Activated CD8-positive, alpha-beta memory T cell treated with anti-CD3 and anti-CD28 coated beads for 36 hours (primary cell): Measurements from ENCODE around the gene TTC4. TPM values are rescaled to one million over a fixed set of nuclear protein-coding genes. Genes with fewer than 3 reads are reported as not detected.

Experiments
- CTCF ChIA-PET: fragments of 350-600 bp; sonication (Branson Sonifier 250); formaldehyde crosslinking; loops from one replicate; lab custom pipeline; 2021; ENCODE audit warnings: antibody characterized with exemption; lab: Charles Lee
- POLR2A ChIA-PET: fragments of 350-600 bp; sonication (Branson Sonifier 250); formaldehyde crosslinking; loops from one replicate; lab custom pipeline; 2021; ENCODE audit warnings: antibody characterized with exemption; lab: Charles Lee
- total RNA-seq, 2 experiments: library from RNA; stranded (reverse); gene quantifications; one replicate each; pipeline ENCODE4 v1.2.3, GENCODE V29; 2021

The TTC4 gene
- total RNA-seq, 2 experiments from 2014 or later = 43.0 to 45.3 TPM

- ChIA-PET POLR2A (no interaction called here), CTCF (no interaction called here)
Observed at GRCh38 chr1:54742282-54742681, 26.6 kb downstream of the TTC4 start.

DNA sequence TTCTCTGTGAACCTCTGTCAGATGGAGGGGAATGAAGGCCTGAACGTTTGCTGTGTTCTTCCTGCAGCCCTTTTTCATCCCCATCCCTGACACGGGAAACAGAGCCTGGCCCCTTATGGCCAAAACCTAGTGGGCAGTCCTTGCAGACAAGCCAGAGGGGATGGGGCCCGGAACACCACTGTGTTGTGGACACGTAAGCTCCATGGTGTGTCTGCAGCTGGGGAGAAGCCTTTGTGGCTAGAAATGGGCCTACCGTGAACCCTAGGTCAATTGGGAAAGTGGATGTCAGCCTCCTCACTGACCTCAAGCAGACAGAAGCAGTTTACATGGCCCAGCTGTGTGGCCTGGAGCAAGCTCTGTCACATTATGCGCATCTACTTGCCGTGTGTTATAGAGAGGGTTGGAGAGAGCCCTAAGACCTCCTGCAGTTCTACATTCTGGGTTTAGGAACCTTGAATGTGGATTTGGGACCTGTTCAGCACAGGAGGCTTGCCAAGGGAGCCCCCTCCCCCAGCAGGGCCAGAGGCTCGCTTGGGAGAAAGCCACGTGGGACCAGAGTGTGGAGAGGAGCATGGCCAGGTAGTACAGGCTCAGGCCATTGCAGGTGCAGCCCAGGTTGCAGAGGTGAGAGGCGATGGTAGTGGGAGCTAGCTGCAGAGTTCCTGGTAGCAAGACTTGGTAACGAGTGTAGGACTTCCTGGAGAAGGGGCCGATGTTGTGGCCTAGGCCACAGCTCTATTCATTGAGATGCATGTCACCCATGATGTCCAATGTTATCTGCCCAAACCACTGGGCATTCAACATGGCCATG is 28.0 kb downstream of the TTC4 start:
- ChIA-PET CTCF (no interaction called here), POLR2A (no interaction called here)

- ChIA-PET POLR2A (no interaction called here), CTCF (interaction anchor here (1.0 kb wide), 1 partner anchor 65 kb away, joined by 3 read pairs; no protein-coding TSS in a partner anchor)
Observed at GRCh38 chr1:54744696-54745095, 29.0 kb downstream of the TTC4 start.

GRCh38 chr1:54745274-54745673 is 29.6 kb downstream of the TTC4 start:
- ChIA-PET POLR2A (no interaction called here), CTCF (interaction anchor here (1.0 kb wide), 1 partner anchor 65 kb away, joined by 3 read pairs; no protein-coding TSS in a partner anchor)

GRCh38 chr1:54745864-54746263 is 30.2 kb downstream of the TTC4 start:
- CTCF ChIA-PET = interaction anchor here (1.0 kb wide), 1 partner anchor 64 kb away, joined by 3 read pairs; no protein-coding TSS in a partner anchor
- POLR2A ChIA-PET = no interaction called here

GRCh38 chr1:54748094-54748835 is 32.6 kb downstream of the TTC4 start:
- POLR2A ChIA-PET = no interaction called here
- CTCF ChIA-PET = no interaction called here

- CTCF ChIA-PET = no interaction called here
- POLR2A ChIA-PET = no interaction called here
Observed at GRCh38 chr1:54750596-54750995, 34.9 kb downstream of the TTC4 start.

DNA sequence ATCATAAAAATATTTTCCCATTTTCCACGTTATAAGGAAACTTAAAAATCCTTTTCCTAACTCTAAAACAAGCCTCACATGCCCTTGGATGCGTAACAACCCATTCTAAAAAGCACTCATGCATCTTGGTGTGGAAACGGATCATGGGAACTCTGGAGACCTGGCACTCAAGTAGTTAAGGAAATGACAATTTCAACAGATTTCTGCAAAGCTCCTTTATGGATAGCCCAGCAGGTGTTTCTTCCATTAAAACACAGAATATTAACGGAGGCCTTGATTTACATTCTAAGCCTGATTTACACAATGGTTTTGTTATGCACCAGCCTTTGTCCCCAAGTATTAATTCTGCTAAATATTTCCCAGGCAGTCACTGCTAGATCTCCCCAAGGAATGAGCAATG is 35.8 kb downstream of the TTC4 start:
- ChIA-PET CTCF (no interaction called here), POLR2A (no interaction called here)

- POLR2A ChIA-PET = no interaction called here
- CTCF ChIA-PET = no interaction called here
Observed at GRCh38 chr1:54754045-54754444, 38.4 kb downstream of the TTC4 start.

- ChIA-PET CTCF (no interaction called here), POLR2A (no interaction called here)
Observed at GRCh38 chr1:54754486-54755285, 39.0 kb downstream of the TTC4 start.

DNA sequence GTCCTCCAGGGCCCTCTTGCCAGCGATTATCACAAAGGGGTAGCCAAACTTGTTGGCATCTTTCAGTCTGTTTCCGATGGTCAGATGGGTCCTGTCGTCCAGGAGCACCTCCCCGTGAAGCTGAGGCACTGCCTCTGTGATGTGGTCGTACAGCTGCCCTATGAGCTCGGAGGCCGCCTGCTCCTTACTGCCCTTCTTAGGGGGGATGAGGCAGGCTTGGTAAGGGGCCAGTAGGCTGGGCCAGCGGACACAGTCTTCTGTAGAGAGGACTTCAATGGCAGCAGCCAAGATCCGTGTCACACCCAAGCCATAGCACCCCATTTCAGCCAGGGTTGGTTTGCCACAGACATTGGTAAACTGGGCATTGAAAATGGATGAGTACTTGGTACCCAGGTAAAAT is 42.2 kb downstream of the TTC4 start:
- ChIA-PET CTCF (no interaction called here), POLR2A (no interaction called here)

- ChIA-PET POLR2A (no interaction called here), CTCF (no interaction called here)
Observed at GRCh38 chr1:54758678-54759348, 43.2 kb downstream of the TTC4 start.

DNA sequence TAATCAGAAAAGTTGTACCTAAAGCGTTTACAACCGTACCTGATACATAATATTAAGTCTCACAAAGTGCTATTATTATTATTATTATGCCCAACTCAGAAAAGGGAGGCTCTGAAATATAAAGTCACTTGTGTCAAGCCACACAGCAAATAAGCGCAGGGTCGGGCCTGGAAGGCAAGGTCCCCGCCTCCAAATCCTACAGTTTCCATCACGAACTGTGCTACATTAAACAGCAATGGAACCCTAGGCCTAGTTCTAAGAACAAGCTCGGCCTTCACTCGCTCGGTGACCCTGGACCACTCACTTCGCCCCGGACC is 48.1 kb downstream of the TTC4 start:
- ChIA-PET POLR2A (no interaction called here), CTCF (interaction anchor here (0.7 to 1.4 kb wide), 2 partner anchors 28 to 181 kb away, joined by 3 to 4 read pairs; no protein-coding TSS in a partner anchor)

GRCh38 chr1:54764133-54764921 is 48.7 kb downstream of the TTC4 start, which contains the start of gene PARS2:
Gene PARS2 (minus strand): TSS chr1:54764523. CDS start chr1:54759161, 5,362 bp downstream.
- CTCF ChIA-PET = interaction anchor here (0.7 to 1.4 kb wide), 3 partner anchors 27 to 181 kb away, joined by 3 to 4 read pairs (median 3); no protein-coding TSS in a partner anchor
- POLR2A ChIA-PET = no interaction called here

DNA sequence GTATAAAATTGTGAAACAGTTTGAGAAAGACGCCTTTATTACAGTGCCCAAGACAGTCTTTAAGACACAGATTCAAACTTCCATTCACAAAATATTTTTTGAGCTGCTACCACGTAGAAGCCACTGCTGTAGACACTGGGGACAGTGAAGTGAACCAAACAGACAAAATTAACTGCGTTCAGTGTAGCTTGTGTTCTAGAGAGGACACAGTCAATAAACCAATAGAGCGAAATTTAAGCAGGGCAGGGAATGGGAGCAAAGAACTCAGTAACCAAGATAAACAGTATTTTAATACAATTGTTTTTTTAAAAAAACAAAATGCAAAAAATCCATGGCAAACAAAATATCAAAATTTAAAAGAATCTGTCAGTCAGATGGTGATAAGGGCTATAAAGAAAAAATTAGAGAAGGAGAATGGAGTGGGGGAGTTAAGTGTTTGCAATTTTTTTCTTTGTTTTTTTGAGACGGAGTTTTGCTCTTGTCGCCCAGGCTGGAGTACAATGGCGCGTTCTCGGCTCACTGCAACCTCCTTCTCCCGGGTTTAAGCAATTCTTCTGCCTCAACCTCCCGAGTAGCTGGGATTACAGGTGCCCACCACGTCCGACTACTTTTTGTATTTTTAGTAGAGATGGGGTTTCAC is 49.4 kb downstream of the TTC4 start:
- ChIA-PET CTCF (interaction anchor here (1.1 kb wide), 1 partner anchor 45 kb away, joined by 3 read pairs; no protein-coding TSS in a partner anchor), POLR2A (no interaction called here)

GRCh38 chr1:54766726-54767125 is 51.1 kb downstream of the TTC4 start:
- ChIA-PET POLR2A (no interaction called here), CTCF (interaction anchor here (1.1 kb wide), 1 partner anchor 32 kb away, joined by 3 read pairs; no protein-coding TSS in a partner anchor)

DNA sequence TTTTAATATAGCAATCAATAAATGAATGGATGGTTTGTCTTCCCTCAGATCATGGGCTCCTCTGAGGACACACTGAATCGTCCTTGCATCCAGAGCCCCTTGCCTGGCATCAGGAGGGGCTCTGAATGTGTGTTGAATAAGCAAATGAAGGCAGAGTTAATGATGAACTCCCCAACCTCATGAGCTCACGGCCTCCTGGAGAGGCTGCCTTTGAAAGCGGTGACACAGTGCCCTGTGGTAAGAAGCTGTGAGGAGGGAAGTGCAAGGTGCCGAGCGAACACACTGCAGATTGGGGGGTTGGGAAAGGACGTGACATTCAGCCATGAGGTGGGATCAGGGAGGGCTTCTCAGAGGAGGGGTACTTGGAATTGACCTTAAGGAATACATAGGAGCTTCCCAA is 51.9 kb downstream of the TTC4 start:
- POLR2A ChIA-PET = no interaction called here
- CTCF ChIA-PET = no interaction called here

GRCh38 chr1:54768093-54768492 is 52.4 kb downstream of the TTC4 start:
- ChIA-PET CTCF (no interaction called here), POLR2A (no interaction called here)
